Calu3 (cell line): ENCODE data around the gene EXOC6B. TPM values are rescaled to one million over a fixed set of nuclear protein-coding genes. Genes with fewer than 3 reads are reported as not detected.
"Not testable (repeated sequence)": the region's sequence is repeated elsewhere in the genome, so short reads cannot be mapped to it uniquely, and the experiment has no call there.

Experiments
- BruUV-seq: library from RNA; stranded (reverse); fragments of 400-500 nt; replicated peaks from 2 replicates; lab custom pipeline; 2021; lab: Mats Ljungman, UMichigan
- CTCF ChIA-PET: fragments of 300-600 bp; sonication (Branson Sonifier 250); formaldehyde crosslinking; loops from one replicate; lab custom pipeline; 2022; ENCODE audit warnings: antibody characterized with exemption; lab: Charles Lee
- DNase-seq: peaks from one replicate; pipeline ENCODE4 v3.0.0; 2022
- H3K27ac Mint-ChIP-seq: one replicate; pipeline ENCODE4 v1.8.0; 2022; ENCODE audit warnings: mixed read lengths; ENCODE audit not compliant: unreplicated experiment
- H3K27me3 Mint-ChIP-seq: one replicate; pipeline ENCODE4 v1.8.0; 2022; ENCODE audit warnings: mixed read lengths; ENCODE audit not compliant: unreplicated experiment
- H3K36me3 Mint-ChIP-seq: one replicate; pipeline ENCODE4 v1.8.0; 2022; ENCODE audit warnings: mild to moderate bottlenecking, moderate library complexity, mixed read lengths; ENCODE audit not compliant: insufficient read depth, unreplicated experiment
- H3K4me1 Mint-ChIP-seq: one replicate; pipeline ENCODE4 v1.8.0; 2022; ENCODE audit warnings: mild to moderate bottlenecking, low read depth, mixed read lengths; ENCODE audit not compliant: unreplicated experiment
- H3K4me3 Mint-ChIP-seq: one replicate; pipeline ENCODE4 v1.8.0; 2022; ENCODE audit warnings: mild to moderate bottlenecking, low read depth, moderate library complexity, mixed read lengths; ENCODE audit not compliant: unreplicated experiment
- H3K9me3 Mint-ChIP-seq: one replicate; pipeline ENCODE4 v1.8.0; 2022; ENCODE audit warnings: low read depth, mixed read lengths; ENCODE audit not compliant: unreplicated experiment
- intact Hi-C: fragments of 100-400 bp; cut with micrococcal nuclease; formaldehyde crosslinking; loops from one replicate; pipeline ENCODE4 v1.10.0; 2022; ENCODE audit not compliant: unreplicated experiment
- total RNA-seq: library from RNA; stranded (reverse); gene quantifications from 2 replicates; pipeline ENCODE4 v1.2.3, GENCODE V29; 2022
- TF ChIP-seq, protein P1 (sequence below): fragments of 200-600 bp; IDR thresholded peaks from one replicate; pipeline ENCODE4 v1.8.0; 2022; ENCODE audit warnings: antibody characterized with exemption; ENCODE audit not compliant: unreplicated experiment

EXOC6B gene
- total RNA-seq, 1 experiment from 2014 or later = 26.6 TPM

GRCh38 chr2:72497763-72498162, 328.1 kb downstream of the EXOC6B start:
- H3K4me3 Mint-ChIP-seq = no peak overlapping the region
- no peaks in the 10 kb centered on the region for H3K9me3 Mint-ChIP-seq
- TF ChIP-seq, protein P1, sequence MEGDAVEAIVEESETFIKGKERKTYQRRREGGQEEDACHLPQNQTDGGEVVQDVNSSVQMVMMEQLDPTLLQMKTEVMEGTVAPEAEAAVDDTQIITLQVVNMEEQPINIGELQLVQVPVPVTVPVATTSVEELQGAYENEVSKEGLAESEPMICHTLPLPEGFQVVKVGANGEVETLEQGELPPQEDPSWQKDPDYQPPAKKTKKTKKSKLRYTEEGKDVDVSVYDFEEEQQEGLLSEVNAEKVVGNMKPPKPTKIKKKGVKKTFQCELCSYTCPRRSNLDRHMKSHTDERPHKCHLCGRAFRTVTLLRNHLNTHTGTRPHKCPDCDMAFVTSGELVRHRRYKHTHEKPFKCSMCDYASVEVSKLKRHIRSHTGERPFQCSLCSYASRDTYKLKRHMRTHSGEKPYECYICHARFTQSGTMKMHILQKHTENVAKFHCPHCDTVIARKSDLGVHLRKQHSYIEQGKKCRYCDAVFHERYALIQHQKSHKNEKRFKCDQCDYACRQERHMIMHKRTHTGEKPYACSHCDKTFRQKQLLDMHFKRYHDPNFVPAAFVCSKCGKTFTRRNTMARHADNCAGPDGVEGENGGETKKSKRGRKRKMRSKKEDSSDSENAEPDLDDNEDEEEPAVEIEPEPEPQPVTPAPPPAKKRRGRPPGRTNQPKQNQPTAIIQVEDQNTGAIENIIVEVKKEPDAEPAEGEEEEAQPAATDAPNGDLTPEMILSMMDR = no peak
- no peaks in the 10 kb centered on the region for H3K27me3 Mint-ChIP-seq
- no TSS peak for BruUV-seq
- intact Hi-C loops = no loop called here
- CTCF ChIA-PET = no interaction called here
- H3K4me1 Mint-ChIP-seq = no peaks in the 10 kb centered on the region
- H3K36me3 Mint-ChIP-seq = no peaks in the 10 kb centered on the region
- H3K27ac Mint-ChIP-seq = no peak overlapping the region
- no peak for DNase-seq

DNA sequence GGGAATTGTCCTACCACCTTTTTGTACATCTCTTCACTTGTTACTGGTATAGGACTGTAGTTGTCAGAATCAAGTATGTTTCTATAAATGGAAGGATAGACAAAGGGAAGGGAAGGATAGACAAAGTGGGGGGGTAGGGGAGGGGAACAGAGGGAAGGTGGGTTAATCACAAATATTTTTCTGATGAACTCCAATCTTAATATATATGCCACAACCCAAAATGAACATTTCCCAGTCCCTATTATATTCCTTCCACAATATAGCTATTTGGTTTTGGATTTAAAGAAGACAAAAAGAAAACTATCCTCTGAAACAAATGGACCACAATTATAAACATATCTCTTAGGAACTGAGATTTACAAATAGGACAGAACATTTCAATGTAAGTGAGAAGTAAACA, 329.4 kb downstream of the EXOC6B start:
- no TSS peak for BruUV-seq
- intact Hi-C loops = no loop called here
- Mint-ChIP-seq H3K36me3 (no peaks in the 10 kb centered on the region), H3K27ac (no peak overlapping the region), H3K4me1 (no peaks in the 10 kb centered on the region), H3K4me3 (no peak overlapping the region), H3K27me3 (no peaks in the 10 kb centered on the region), H3K9me3 (no peaks in the 10 kb centered on the region)
- DNase-seq = no peak
- CTCF ChIA-PET = no interaction called here
- TF ChIP-seq, protein P1 = no peak

GRCh38 chr2:72494392-72494791, 331.4 kb downstream of the EXOC6B start:
- CTCF ChIA-PET = no interaction called here
- H3K27ac Mint-ChIP-seq = no peak overlapping the region
- H3K36me3 Mint-ChIP-seq = no peaks in the 10 kb centered on the region
- no peaks in the 10 kb centered on the region for H3K9me3 Mint-ChIP-seq
- DNase-seq = no peak
- no peaks in the 10 kb centered on the region for H3K4me1 Mint-ChIP-seq
- TF ChIP-seq, protein P1 = no peak
- H3K27me3 Mint-ChIP-seq = no peaks in the 10 kb centered on the region
- H3K4me3 Mint-ChIP-seq = no peak overlapping the region
- no TSS peak for BruUV-seq
- intact Hi-C loops = no loop called here

- H3K36me3 Mint-ChIP-seq, CTCF ChIA-PET, BruUV-seq: not testable (repeated sequence)
Observed at GRCh38 chr2:72484622-72485021, 341.2 kb downstream of the EXOC6B start.

GRCh38 chr2:72483346-72483745, 342.5 kb downstream of the EXOC6B start:
- no peaks in the 10 kb centered on the region for H3K4me1 Mint-ChIP-seq
- no peak overlapping the region for H3K4me3 Mint-ChIP-seq
- no peak for DNase-seq
- CTCF ChIA-PET = no interaction called here
- no peaks in the 10 kb centered on the region for H3K27me3 Mint-ChIP-seq
- TF ChIP-seq, protein P1 = no peak
- intact Hi-C loops = no loop called here
- no peaks in the 10 kb centered on the region for H3K36me3 Mint-ChIP-seq
- H3K9me3 Mint-ChIP-seq = no peaks in the 10 kb centered on the region
- no peak overlapping the region for H3K27ac Mint-ChIP-seq
- no TSS peak for BruUV-seq

More at GRCh38 chr2:72484622-72485021, 341.2 kb downstream of the EXOC6B start:
- H3K4me1 Mint-ChIP-seq, H3K9me3 Mint-ChIP-seq, intact Hi-C loops, DNase-seq, H3K4me3 Mint-ChIP-seq, H3K27me3 Mint-ChIP-seq, H3K27ac Mint-ChIP-seq: not testable (repeated sequence)
